Keratinocyte (primary cell): ENCODE results near the gene UROC1. TPM values are rescaled to one million over a fixed set of nuclear protein-coding genes. Genes with fewer than 3 reads are reported as not detected.

ENCODE experiments used
- DNase-seq: peaks from one replicate; pipeline ENCODE4 v3.0.0-alpha.2; 2011; ENCODE audit warnings: low read depth, missing footprints, low spot score
- FAIRE-seq: peaks from 2 replicates; lab custom pipeline; 2011; peaks lifted over from hg19 to GRCh38; lab: Jason Lieb, UNC
- H2AFZ ChIP-seq: 2 replicates; pipeline ENCODE4 v1.6.0; 2012; ENCODE audit warnings: low read length, control low read depth, inconsistent platforms; ENCODE audit not compliant: control insufficient read depth
- H3K27ac ChIP-seq: 2 replicates; pipeline ENCODE4 v1.5.1; 2011; ENCODE audit warnings: low read length; ENCODE audit not compliant: control insufficient read depth, insufficient read depth
- H3K27me3 ChIP-seq: 3 replicates; pipeline ENCODE4 v1.6.0; 2011; ENCODE audit warnings: low read length; ENCODE audit not compliant: control insufficient read depth, insufficient read depth; ENCODE audit errors: extremely low read depth
- H3K36me3 ChIP-seq, 2 experiments: 2 replicates in 1 of 2; 3 replicates in 1 of 2; pipeline ENCODE4 v1.5.1; 2011; ENCODE audit warnings: low read length in 2 of 2, mild to moderate bottlenecking in 1 of 2; ENCODE audit not compliant: control insufficient read depth in 2 of 2, insufficient read depth in 2 of 2; ENCODE audit errors: extremely low read depth in 1 of 2
- H3K4me1 ChIP-seq: 3 replicates; pipeline ENCODE4 v1.5.1; 2011; ENCODE audit warnings: low read length; ENCODE audit not compliant: control insufficient read depth, insufficient read depth; ENCODE audit errors: extremely low read depth
- H3K4me2 ChIP-seq: 3 replicates; pipeline ENCODE4 v1.6.0; 2011; ENCODE audit warnings: low read depth, low read length; ENCODE audit not compliant: control insufficient read depth, insufficient read depth; ENCODE audit errors: extremely low read depth
- H3K4me3 ChIP-seq, 3 experiments: fragments of 200-600 bp in 1 of 3; sonication (generic) in 1 of 3; 2 replicates in 2 of 3; 3 replicates in 1 of 3; pipeline ENCODE4 v1.5.1; 2011 to 2016; ENCODE audit warnings: low read length in 3 of 3, mild to moderate bottlenecking in 3 of 3, control low read depth in 2 of 3, inconsistent platforms in 1 of 3, low read depth in 1 of 3, mixed read lengths in 1 of 3, mixed run types in 1 of 3, moderate library complexity in 1 of 3; ENCODE audit not compliant: control insufficient read depth in 2 of 3, insufficient read depth in 2 of 3; ENCODE audit errors: extremely low read depth in 1 of 3
- H3K79me2 ChIP-seq: 2 replicates; pipeline ENCODE4 v1.6.0; 2012; ENCODE audit warnings: low read length; ENCODE audit not compliant: control insufficient read depth, insufficient read depth
- H3K9ac ChIP-seq: 3 replicates; pipeline ENCODE4 v1.6.0; 2011; ENCODE audit warnings: low read length; ENCODE audit not compliant: control insufficient read depth, insufficient read depth; ENCODE audit errors: extremely low read depth
- H3K9me1 ChIP-seq: 3 replicates; pipeline ENCODE4 v1.6.0; 2011; ENCODE audit warnings: low read length; ENCODE audit not compliant: control insufficient read depth, insufficient read depth; ENCODE audit errors: extremely low read depth
- H3K9me3 ChIP-seq: 2 replicates; pipeline ENCODE4 v1.5.1; 2012; ENCODE audit warnings: low read depth, low read length; ENCODE audit not compliant: control insufficient read depth
- H4K20me1 ChIP-seq: 3 replicates; pipeline ENCODE4 v1.6.0; 2011; ENCODE audit warnings: low read length; ENCODE audit not compliant: control insufficient read depth, insufficient read depth; ENCODE audit errors: extremely low read depth
- CTCF ChIP-seq, 3 experiments: IDR thresholded peaks in 1 of 3; conservative IDR thresholded peaks in 1 of 3; optimal IDR thresholded peaks in 1 of 3; 2 replicates in 2 of 3; 3 replicates in 1 of 3; pipeline versions ENCODE3 to v1.5.1; 2011; ENCODE audit warnings: low read length in 3 of 3, mild to moderate bottlenecking in 3 of 3, moderate library complexity in 2 of 3, control low read depth in 1 of 3, inconsistent platforms in 1 of 3; ENCODE audit not compliant: insufficient read depth in 2 of 3; ENCODE audit errors: extremely low read depth in 1 of 3
- EZH2 ChIP-seq: IDR thresholded peaks from one replicate; pipeline ENCODE4 v1.6.1; 2012; ENCODE audit warnings: inconsistent platforms, mild to moderate bottlenecking, low read length, moderate library complexity
- dilution Hi-C: fragments of 300-500 bp; cut with MboI; formaldehyde crosslinking; loops from one replicate; pipeline ENCODE4 v1.7.0; 2020; ENCODE audit warnings: low sequenced_read_pairs; ENCODE audit not compliant: extremely low pct_ligation_motif_present
- polyA plus RNA-seq, 5 experiments: library from polyadenylated mRNA; depleted of rRNA in 3 of 5; stranded (reverse) in 3 of 5; stranded (forward) in 1 of 5; unstranded in 1 of 5; fragments of >200 nt; gene quantifications; 1 replicate in 1 of 5; 2 replicates in 3 of 5; 3 replicates in 1 of 5; pipeline versions ENCODE4 v1.2.1 to v1.2.3, GENCODE V29; 2011 to 2012; ENCODE audit warnings: missing spikeins in 2 of 5, low read depth in 1 of 5, low replicate concordance in 1 of 5

UROC1 gene
- polyA plus RNA-seq, 1 donor (not counting 4 experiments of a cell fraction or from before 2014, with no cell fraction given): not detected

- H3K36me3 ChIP-seq: peaks cover 42 to 57% of the 10 kb centered on the region in 2 experiments
- no peak overlapping the region for H3K27ac ChIP-seq
- H3K4me2 ChIP-seq: no peak overlapping the region
- H4K20me1 ChIP-seq: peaks cover 5% of the 10 kb centered on the region
- H3K79me2 ChIP-seq: peaks cover 17% of the 10 kb centered on the region
- no peaks in the 10 kb centered on the region for H3K9me1 ChIP-seq
- DNase-seq (no peak), FAIRE-seq (no peak)
- H3K4me1 ChIP-seq: no peaks in the 10 kb centered on the region
- H3K4me3 ChIP-seq: no peak overlapping the region
- no peaks in the 10 kb centered on the region for H3K9me3 ChIP-seq
- no peak overlapping the region for H2AFZ ChIP-seq
- TF ChIP-seq EZH2: no peak
- TF ChIP-seq CTCF (optimal IDR thresholded peaks at IDR 0.05 in 1 of 3, IDR thresholded peaks at IDR 0.05 in 1 of 3, conservative IDR thresholded peaks at IDR 0.05 in 1 of 3; ENCODE audit: extremely low read depth in 1 of 3, insufficient read depth in 2 of 3, low read length in 3 of 3): no peak
- H3K27me3 ChIP-seq: no peaks in the 10 kb centered on the region
- dilution Hi-C loops: no loop called here
- no peak overlapping the region for H3K9ac ChIP-seq
Observed at GRCh38 chr3:126459763-126460127, 57.8 kb downstream of the UROC1 start.

- peaks cover 39 to 52% of the 10 kb centered on the region in 2 experiments for H3K36me3 ChIP-seq
- peaks cover 17% of the 10 kb centered on the region for H3K79me2 ChIP-seq
- H3K27ac ChIP-seq: no peak overlapping the region
- FAIRE-seq (no peak), DNase-seq (no peak)
- peaks cover 5% of the 10 kb centered on the region for H4K20me1 ChIP-seq
- no peaks in the 10 kb centered on the region for H3K9me3 ChIP-seq
- dilution Hi-C loops: no loop called here
- H2AFZ ChIP-seq: no peak overlapping the region
- no peak overlapping the region for H3K4me3 ChIP-seq
- H3K27me3 ChIP-seq: no peaks in the 10 kb centered on the region
- H3K9me1 ChIP-seq: no peaks in the 10 kb centered on the region
- no peak overlapping the region for H3K9ac ChIP-seq
- TF ChIP-seq EZH2 (no peak), CTCF (optimal IDR thresholded peaks at IDR 0.05 in 1 of 3, IDR thresholded peaks at IDR 0.05 in 1 of 3, conservative IDR thresholded peaks at IDR 0.05 in 1 of 3; ENCODE audit: extremely low read depth in 1 of 3, insufficient read depth in 2 of 3, low read length in 3 of 3) (no peak)
- no peak overlapping the region for H3K4me2 ChIP-seq
- no peaks in the 10 kb centered on the region for H3K4me1 ChIP-seq
Observed at GRCh38 chr3:126459111-126459762, 58.3 kb downstream of the UROC1 start.
